K562 (cell line): ENCODE measurements around the gene FBXO8.

Experiments used
- BACH1 ChIP-seq: fragments of 200-800 bp; sonication (Bioruptor generic); IDR thresholded peaks from 2 replicates; pipeline ENCODE4 v1.6.1; 2016; ENCODE audit warnings: missing genetic modification characterization, missing compliant biosample characterization
- CC2D1A ChIP-seq: fragments of 450-650 bp; IDR thresholded peaks from 2 replicates; pipeline ENCODE4 v1.6.1; 2017; ENCODE audit warnings: mild to moderate bottlenecking
- MTA2 ChIP-seq: fragments of 450-650 bp; IDR thresholded peaks from 2 replicates; pipeline ENCODE4 v1.6.1; 2016; ENCODE audit warnings: low read depth
- POLR2A ChIP-seq: fragments of 450-650 bp; conservative IDR thresholded peaks from 2 replicates; pipeline ENCODE4 v1.6.1; 2016
- POLR2AphosphoS5 ChIP-seq: IDR thresholded peaks from 2 replicates; pipeline ENCODE4 v1.6.1; 2011; ENCODE audit warnings: mild to moderate bottlenecking, low read depth, low read length, moderate library complexity; ENCODE audit not compliant: control insufficient read depth, insufficient read depth
- SREBF2 ChIP-seq: sonication (generic); formaldehyde crosslinking; IDR thresholded peaks from 2 replicates; pipeline ENCODE4 v1.4.0; 2020; ENCODE audit warnings: mild to moderate bottlenecking, missing genetic modification reagents
- TAF15 ChIP-seq: fragments of 200-400 bp; formaldehyde crosslinking; IDR thresholded peaks from 2 replicates; pipeline ENCODE4 v1.6.1; 2017; ENCODE audit warnings: mild to moderate bottlenecking, low read depth, low read length, moderate library complexity
- ZBTB1 ChIP-seq: sonication (generic); formaldehyde crosslinking; IDR thresholded peaks from 2 replicates; pipeline ENCODE4 v1.8.1; 2023; ENCODE audit warnings: missing genetic modification reagents, low read depth, mild to moderate bottlenecking, borderline replicate concordance
- TF ChIP-seq, protein P1 (sequence below), 3 experiments: IDR thresholded peaks in 2 of 3; conservative IDR thresholded peaks in 1 of 3; 2 replicates each; pipeline ENCODE4 v1.5.1; 2011 to 2012; ENCODE audit warnings: low read length in 3 of 3, mild to moderate bottlenecking in 3 of 3, control low read depth in 2 of 3, improper control_type of control experiment in 1 of 3, inconsistent platforms in 1 of 3, low read depth in 1 of 3, mixed read lengths in 1 of 3, moderate library complexity in 1 of 3; ENCODE audit not compliant: insufficient read depth in 2 of 3
- TF ChIP-seq, protein P2 (sequence below): sonication (generic); formaldehyde crosslinking; IDR thresholded peaks from 2 replicates; pipeline ENCODE4 v1.9.0; 2022; ENCODE audit warnings: mild to moderate bottlenecking, missing genetic modification reagents

DNA sequence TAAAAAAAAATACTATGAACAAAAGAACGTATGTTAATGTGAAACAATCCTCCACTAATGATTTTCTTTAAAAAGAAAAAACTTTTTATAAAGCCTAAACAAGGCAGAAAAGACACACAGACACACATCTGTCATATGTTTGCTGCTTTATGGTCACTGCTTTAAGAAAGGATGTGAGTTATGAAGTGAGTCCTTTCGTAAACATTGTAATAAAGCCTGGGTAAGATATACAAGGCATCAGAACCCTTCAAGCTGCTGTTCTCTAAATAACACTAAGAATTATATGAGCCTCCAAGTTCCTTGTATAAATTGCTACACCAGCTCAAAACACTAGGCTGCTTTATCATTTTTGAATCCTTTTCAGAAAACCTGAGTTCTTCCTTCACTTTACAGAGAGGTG is 81.6 kb downstream of the FBXO8 start:
- no peak for TF ChIP-seq BACH1
- no peak for TF ChIP-seq TAF15
- TF ChIP-seq, protein P1, sequence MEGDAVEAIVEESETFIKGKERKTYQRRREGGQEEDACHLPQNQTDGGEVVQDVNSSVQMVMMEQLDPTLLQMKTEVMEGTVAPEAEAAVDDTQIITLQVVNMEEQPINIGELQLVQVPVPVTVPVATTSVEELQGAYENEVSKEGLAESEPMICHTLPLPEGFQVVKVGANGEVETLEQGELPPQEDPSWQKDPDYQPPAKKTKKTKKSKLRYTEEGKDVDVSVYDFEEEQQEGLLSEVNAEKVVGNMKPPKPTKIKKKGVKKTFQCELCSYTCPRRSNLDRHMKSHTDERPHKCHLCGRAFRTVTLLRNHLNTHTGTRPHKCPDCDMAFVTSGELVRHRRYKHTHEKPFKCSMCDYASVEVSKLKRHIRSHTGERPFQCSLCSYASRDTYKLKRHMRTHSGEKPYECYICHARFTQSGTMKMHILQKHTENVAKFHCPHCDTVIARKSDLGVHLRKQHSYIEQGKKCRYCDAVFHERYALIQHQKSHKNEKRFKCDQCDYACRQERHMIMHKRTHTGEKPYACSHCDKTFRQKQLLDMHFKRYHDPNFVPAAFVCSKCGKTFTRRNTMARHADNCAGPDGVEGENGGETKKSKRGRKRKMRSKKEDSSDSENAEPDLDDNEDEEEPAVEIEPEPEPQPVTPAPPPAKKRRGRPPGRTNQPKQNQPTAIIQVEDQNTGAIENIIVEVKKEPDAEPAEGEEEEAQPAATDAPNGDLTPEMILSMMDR (IDR thresholded peaks at IDR 0.05 in 2 of 3, conservative IDR thresholded peaks at IDR 0.05 in 1 of 3; ENCODE audit: insufficient read depth in 2 of 3, low read depth in 1 of 3, low read length in 3 of 3), result no peak
- no peak for TF ChIP-seq SREBF2 (CRISPR knock-in tag)
- TF ChIP-seq MTA2, result no peak
- TF ChIP-seq POLR2AphosphoS5, result no peak
- TF ChIP-seq, protein P2, sequence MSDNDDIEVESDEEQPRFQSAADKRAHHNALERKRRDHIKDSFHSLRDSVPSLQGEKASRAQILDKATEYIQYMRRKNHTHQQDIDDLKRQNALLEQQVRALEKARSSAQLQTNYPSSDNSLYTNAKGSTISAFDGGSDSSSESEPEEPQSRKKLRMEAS (CRISPR knock-in tag), result no peak
- no peak for TF ChIP-seq POLR2A
- no peak for TF ChIP-seq ZBTB1 (CRISPR knock-in tag)
- no peak for TF ChIP-seq CC2D1A
